Hypothalamus (tissue), 51 donors: ENCODE measurements around the gene CEP170B.
"Not testable (repeated sequence)": the region's sequence is repeated elsewhere in the genome, so short reads cannot be mapped to it uniquely, and the experiment has no call there.

Experiments
- DNase-seq, 51 donors: peaks; one replicate each; lab custom pipeline; 2025; lab: John Stamatoyannopoulos, UW

The CEP170B gene

DNA sequence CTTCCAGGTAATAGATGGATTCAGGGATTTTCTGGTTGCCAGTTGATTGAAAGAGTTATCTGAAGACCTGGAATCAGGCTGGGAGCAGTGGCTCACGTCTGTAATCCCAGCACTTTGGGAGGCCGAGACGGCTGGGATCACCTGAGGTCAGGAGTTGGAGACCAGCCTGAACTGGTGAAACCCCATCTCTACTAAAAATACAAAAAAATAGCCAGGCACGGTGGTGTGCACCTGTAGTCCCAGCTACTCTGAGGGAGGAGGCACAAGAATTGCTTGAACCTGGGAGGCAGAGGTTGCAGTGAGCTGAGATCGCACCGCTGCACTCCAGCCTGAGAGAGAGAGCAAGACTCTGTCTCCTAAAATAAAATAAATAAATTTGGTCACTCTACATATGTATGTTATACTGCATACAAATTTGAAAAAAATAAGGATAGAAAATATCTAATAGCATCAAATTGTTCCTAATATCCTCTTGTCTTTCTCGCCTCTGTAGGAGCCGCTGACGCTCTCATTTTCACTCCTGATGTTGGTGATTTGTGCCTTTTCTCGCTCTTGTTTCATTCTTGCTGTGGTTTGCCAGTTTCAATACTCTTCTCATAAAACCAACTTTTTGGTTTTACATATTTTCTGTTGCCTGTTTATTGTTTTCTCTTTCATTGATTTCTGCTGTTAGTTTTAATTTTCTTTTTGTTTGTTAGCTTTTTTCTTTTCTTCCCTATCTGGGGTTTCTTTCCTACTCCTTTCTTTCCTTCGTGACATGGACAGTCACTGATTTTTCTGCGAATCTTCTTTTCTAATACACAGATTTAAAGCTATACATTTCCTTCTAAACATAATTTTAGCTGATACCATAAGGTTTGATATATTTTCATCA, 35.8 kb downstream of the CEP170B start:
- no peak for DNase-seq

- DNase-seq, result no peak
These were observed 38.9 kb downstream of the CEP170B start for GRCh38 chr14:104903990-104904389.

GRCh38 chr14:104904650-104905578, 39.8 kb downstream of the CEP170B start:
- DNase-seq, result not testable (repeated sequence)

DNA sequence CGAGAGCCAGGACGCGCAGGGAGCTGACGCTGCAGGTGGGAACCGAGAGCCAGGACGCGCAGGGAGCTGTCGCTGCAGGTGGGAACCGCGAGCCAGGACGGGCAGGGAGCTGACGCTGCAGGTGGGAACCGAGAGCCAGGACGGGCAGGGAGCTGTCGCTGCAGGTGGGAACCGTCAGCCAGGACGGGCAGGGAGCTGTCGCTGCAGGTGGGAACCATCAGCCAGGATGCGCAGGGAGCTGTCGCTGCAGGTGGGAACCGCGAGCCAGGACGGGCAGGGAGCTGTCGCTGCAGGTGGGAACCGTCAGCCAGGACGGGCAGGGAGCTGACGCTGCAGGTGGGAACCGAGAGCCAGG, 40.5 kb downstream of the CEP170B start:
- DNase-seq, result not testable (repeated sequence)

- DNase-seq, result no peak
These were observed 43.2 kb downstream of the CEP170B start for GRCh38 chr14:104908303-104908702.

GRCh38 chr14:104912053-104912452, 47.0 kb downstream of the CEP170B start:
- DNase-seq, result no peak

DNA sequence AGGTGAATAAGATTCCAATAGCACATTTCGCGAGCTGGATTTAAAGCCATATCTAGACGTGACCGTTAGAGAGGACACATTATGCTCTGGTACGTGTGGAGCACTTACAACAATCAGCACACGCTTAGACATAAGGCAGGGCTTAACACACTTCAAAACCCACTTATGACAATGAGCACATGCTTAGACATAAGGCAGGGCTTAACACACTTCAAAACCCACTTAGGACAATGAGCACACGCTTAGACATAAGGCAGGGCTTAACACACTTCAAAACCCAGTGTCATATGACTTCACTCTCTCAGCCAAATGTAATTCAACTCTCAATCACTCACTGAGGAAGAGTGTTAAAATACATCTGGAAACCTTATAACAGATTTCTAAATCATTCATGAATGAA, 48.4 kb downstream of the CEP170B start:
- no peak for DNase-seq

DNA sequence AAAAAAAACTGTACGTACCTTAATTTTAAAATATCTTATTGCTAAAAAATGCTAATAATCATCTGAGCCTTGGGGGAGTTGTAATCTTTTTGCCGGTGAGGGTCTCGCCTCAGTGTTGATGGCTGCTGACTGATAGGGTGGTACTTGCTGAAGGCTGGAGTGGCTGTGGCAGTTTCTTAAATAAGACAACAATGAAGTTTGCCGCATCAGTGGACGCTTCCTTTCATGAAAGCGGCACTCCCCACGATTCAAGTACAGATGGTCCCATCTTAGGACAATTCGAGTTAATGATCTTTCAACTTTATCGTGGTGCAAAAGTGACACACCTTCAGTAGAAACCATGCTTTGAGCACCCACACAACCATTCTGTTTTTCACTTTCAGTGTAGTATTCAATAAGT, 52.0 kb downstream of the CEP170B start:
- DNase-seq, result no peak

- DNase-seq, result no peak
These were observed 52.9 kb downstream of the CEP170B start for GRCh38 chr14:104917993-104918392.

- not testable (repeated sequence) for DNase-seq
These were observed 54.3 kb downstream of the CEP170B start for GRCh38 chr14:104919152-104919992.

GRCh38 chr14:104919993-104920315, 54.9 kb downstream of the CEP170B start:
- no peak for DNase-seq

GRCh38 chr14:104923640-104924420, 58.8 kb downstream of the CEP170B start:
- DNase-seq, result no peak

DNA sequence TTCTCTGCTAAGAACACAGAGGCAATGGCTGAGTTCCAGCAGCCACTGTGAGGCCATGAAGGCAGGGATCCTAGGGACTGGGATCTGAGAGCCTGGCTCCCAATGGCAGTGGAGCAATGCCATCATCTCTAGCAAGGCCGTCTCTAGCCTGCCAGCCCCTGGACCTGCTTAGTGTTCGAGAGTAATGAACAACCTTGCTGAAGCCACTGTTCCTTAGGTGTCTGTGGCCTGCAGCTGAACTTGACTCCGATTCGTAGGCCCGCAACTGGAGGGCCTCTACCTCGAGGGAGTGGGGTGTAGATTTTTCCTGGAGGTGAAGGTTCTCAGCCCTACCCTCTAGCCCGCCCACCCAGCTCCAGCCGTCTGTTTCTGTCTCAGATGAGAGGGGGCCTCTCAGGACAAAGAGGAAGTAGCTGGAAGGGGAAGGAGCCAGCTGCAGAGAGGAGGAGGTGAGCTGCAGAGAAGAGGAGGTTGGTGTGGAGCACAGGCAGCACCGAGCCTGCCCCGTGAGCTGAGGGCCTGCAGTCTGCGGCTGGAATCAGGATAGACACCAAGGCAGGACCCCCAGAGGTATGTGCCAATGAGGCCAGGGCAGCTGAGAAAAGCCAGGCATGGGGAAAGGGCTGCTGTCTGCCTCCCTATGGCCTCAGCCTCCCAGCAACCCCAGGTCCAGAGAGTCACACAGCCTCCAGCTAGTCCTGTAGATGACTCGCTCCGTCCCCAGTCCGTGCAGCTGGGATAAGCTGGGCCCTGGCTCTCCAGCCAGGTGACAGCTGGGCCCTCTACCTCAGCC, 59.5 kb downstream of the CEP170B start, which contains the start of gene PLD4:
Gene PLD4 (plus strand): TSS at position 459 of the 793 bp plus-strand sequence. CDS start 2,262 bp downstream, outside the sequence.
- no peak for DNase-seq

DNA sequence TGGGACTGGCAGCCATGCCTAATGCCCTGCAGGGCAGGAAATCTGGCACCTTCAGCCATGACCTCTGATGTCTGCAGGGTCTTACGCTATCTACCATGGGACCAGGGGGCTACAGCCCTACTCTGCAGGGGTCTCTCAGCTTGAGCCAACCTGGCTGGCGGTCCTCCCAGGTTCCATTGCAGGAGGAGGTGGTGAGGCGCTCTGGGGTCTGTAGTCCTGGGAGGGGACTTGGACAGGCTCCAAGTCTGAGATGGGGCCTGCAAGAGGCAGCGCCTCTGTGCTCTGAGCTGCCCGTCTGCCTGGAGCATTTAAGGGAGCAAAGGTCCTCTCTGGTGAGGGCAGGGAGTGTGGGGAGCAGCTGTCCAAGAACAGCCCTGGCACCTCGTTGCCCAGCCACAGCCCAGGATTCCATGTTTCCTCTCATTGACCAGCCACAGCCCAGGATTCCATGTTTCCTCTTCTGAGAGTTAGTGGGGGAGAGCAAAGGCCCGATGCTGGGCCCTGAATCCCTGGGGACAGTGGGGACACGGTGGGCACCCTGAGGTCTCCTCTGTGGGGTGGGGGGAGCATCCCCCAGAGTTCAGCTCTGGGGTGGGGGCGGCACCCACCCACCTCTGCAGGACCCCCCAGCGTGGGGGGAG, 60.3 kb downstream of the CEP170B start:
- no peak for DNase-seq

DNA sequence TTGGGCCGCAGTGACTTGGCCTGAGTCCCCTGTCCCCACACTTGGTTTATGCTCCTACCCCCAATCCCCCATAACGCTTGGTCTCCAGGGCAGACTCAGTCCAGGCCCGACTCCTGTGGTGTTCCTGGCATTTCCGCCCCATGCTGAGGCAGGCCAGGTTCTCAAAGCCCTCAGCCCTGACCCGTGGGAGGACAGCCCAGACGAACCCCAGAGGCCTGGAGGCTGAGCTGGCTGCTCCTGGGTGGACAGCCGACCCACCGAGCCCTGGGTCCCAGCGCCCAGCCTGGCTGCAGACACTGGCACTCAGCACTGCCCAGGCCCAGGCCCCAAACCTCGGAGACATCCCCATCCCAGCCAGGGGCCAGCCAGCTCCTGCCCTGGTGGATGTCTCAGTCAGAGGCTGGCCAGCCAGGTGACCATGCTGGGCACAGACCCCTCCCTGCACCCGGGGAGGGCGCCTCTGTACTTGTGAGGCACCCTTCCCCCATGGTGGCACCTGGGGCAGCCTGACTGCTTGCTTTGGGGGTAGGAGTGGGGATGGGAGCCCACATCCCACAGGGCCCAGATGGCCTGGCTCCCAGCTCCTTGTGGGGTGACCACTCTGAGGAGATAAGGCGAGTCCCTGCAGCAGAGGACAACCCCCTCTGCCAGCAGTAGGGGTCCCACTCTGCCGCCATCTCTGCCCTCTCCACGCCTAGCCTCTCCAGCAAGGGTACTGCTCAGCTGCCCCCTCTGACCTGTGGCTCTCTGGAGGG, 61.0 kb downstream of the CEP170B start:
- DNase-seq, result no peak

DNA sequence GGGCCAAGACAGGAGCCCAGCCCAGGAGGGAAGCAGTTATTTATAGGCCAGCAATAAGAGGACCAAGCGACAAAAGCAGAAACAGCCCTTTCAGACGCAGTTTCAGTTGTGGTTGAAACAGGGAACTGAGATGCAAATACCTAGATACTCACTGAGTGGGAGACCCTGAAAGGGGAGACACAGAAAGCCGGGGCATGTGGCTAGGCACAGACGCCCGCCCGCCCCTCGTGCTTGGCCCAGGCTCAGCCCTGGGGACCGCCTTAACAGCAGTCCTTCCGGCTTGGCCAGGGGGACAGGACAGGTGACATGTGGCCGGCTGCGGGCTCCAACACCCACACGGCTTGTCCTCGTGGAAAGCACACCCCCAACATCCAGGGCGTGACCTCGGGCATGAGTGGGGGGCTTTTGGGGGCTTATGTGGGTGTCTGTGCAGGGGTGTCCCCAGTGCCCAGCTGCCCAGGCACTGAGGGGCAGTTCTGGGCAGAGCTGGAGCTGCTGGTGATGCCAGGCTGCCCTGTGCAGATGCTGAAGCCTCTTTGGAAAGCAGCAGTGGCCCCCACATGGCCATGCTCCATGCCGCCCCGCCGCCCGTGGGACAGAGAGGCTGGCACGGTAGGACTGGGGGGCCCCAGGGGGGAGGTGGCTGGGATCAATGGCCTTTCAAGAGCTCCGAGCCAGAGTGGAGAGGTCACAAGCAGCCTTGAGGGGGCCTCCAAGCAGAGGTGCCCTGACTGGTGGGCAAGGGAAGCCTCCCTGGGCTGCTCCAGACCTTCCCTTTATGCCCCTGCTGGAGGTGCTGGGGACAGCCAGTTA, 61.8 kb downstream of the CEP170B start:
- no peak for DNase-seq

- DNase-seq, result no peak
These were observed 62.4 kb downstream of the CEP170B start for GRCh38 chr14:104927432-104927816.
